ENCODE data around the gene RYR1.
A peak's percentile ranks its signal among the peaks of the same experiment; 100 is the strongest.

GRCh38 chr19:38425222-38425809, 8.2 kb upstream of the RYR1 start:
- TF ChIP-seq RAD21 (IDR thresholded peaks at IDR 0.05 in 1 of 2, conservative IDR thresholded peaks at IDR 0.05 in 1 of 2; ENCODE audit: low read depth in 2 of 2, low read length in 2 of 2) (no peak; a peak in 1 of 4 replicates), JUND (IDR thresholded peaks at IDR 0.05; ENCODE audit: low read length) (no peak), RBBP5 (IDR thresholded peaks at IDR 0.05; ENCODE audit: borderline replicate concordance, low read depth, low read length) (no peak), KDM1A (IDR thresholded peaks at IDR 0.05; ENCODE audit: borderline replicate concordance, low read length) (peak; percentile 70; the same call in 1 of the 2 replicates), CTCF (IDR thresholded peaks at IDR 0.05; ENCODE audit: control extremely low read depth in 1 of 3, insufficient read depth in 1 of 3, low read depth in 1 of 3, low read length in 3 of 3) (no peak), CHD1 (IDR thresholded peaks at IDR 0.05; ENCODE audit: low read depth, low read length) (no peak)
